Stomach (tissue), 9 donors: ENCODE results near the gene PTPN22. TPM values are rescaled to one million over a fixed set of nuclear protein-coding genes. Genes with fewer than 3 reads are reported as not detected.

Experiments used
- DNase-seq, 2 donors: peaks; one replicate each; pipeline versions ENCODE4 v3.0.0 to v3.0.0-alpha.2; 2013 to 2019
- H3K27ac ChIP-seq, 5 donors: fragments of 200-600 bp in 4 of 5; sonication (generic) in 4 of 5; one replicate each; pipeline ENCODE4 v1.5.1; 2013 to 2019; ENCODE audit warnings: mild to moderate bottlenecking in 1 of 5, moderate library complexity in 1 of 5
- H3K27me3 ChIP-seq, 3 donors: fragments of 200-600 bp; sonication (generic); one replicate each; pipeline ENCODE4 v1.5.1; 2017 to 2019; ENCODE audit warnings: mixed run types in 1 of 3
- H3K36me3 ChIP-seq, 4 donors: fragments of 200-600 bp; sonication (generic); 1 replicate in 3 of 4; 2 replicates in 1 of 4; pipeline ENCODE4 v1.5.1; 2016 to 2019
- H3K4me1 ChIP-seq, 4 donors: fragments of 200-600 bp; sonication (generic); one replicate each; pipeline ENCODE4 v1.5.1; 2016 to 2019
- H3K4me3 ChIP-seq, 4 donors: fragments of 200-600 bp; sonication (generic) in 3 of 4; one replicate each; pipeline ENCODE4 v1.5.1; 2016 to 2019; ENCODE audit warnings: mild to moderate bottlenecking in 1 of 4
- H3K9me3 ChIP-seq, 4 donors: fragments of 200-600 bp; sonication (generic); one replicate each; pipeline ENCODE4 v1.5.1; 2016 to 2019
- CTCF ChIP-seq, 7 experiments: fragments of 450-650 bp in 4 of 7; fragments of 200-600 bp in 3 of 7; sonication (generic) in 3 of 7; IDR thresholded peaks; one replicate each; pipeline ENCODE4 v1.5.1; 2016 to 2019; ENCODE audit warnings: antibody characterized with exemption in 7 of 7, control low read depth in 2 of 7, mild to moderate bottlenecking in 1 of 7
- EP300 ChIP-seq: sonication (generic); formaldehyde crosslinking; IDR thresholded peaks from one replicate; pipeline ENCODE4 v1.6.1; 2017; ENCODE audit warnings: antibody characterized with exemption
- POLR2A ChIP-seq, 4 donors: fragments of 450-650 bp; IDR thresholded peaks; one replicate each; pipeline ENCODE4 v1.6.1; 2016; ENCODE audit warnings: antibody characterized with exemption in 4 of 4, control low read depth in 2 of 4, mild to moderate bottlenecking in 1 of 4, moderate library complexity in 1 of 4
- POLR2AphosphoS5 ChIP-seq, 3 donors: sonication (generic); formaldehyde crosslinking; IDR thresholded peaks; one replicate each; pipeline ENCODE4 v1.6.1; 2016; ENCODE audit warnings: antibody characterized with exemption in 3 of 3
- WGBS, 5 donors: extraction: QIAGEN DNeasy Blood & Tissue Kit in 3 of 5; methylation state at CpG; one replicate each; pipeline versions ENCODE4 v1.1.5 to v1.1.7; 2013 to 2018; 5-methylcytosine and 5-hydroxymethylcytosine counted together
- intact Hi-C: fragments of 100-400 bp; cut with DNase I; formaldehyde crosslinking; loops from one replicate; pipeline ENCODE4 v1.15.1; 2023; ENCODE audit warnings: low total_unique reads
- polyA plus RNA-seq, 3 donors: library from polyadenylated mRNA; stranded (reverse); fragments of 200-250 nt; gene quantifications; one replicate each; pipeline ENCODE4 v1.2.3, GENCODE V29; 2013
- total RNA-seq, 5 donors: library from RNA; depleted of rRNA; stranded (reverse); fragments of >200 nt; gene quantifications; one replicate each; pipeline versions ENCODE4 v1.1.0 to v1.2.3, GENCODE V29; 2014 to 2016
- donor health status: healthy with polysubstance abuse.
- donor health status: Bipolar disorder and iron deficiency.
- donor health status: healthy.

The PTPN22 gene
- total and polyA plus RNA-seq, 8 donors, result 0.93 to 8.5 (median 2.1) TPM; not detected in 1

GRCh38 chr1:113765306-113766230, 105.9 kb downstream of the PTPN22 start:
- peaks cover 8 to 48% (median 41%) of the 10 kb centered on the region in 4 donors for H3K36me3 ChIP-seq
- no peak overlapping the region for H3K4me3 ChIP-seq
- TF ChIP-seq POLR2AphosphoS5 (IDR thresholded peaks at IDR 0.05) (no peak), POLR2A (IDR thresholded peaks at IDR 0.05) (no peak), EP300 (no peak), CTCF (IDR thresholded peaks at IDR 0.05) (no peak)
- DNase-seq, result no peak
- peaks cover 0 to 15% (median 4%) of the 10 kb centered on the region in 4 donors for H3K4me1 ChIP-seq
- no peaks in the 10 kb centered on the region for H3K27me3 ChIP-seq
- H3K9me3 ChIP-seq, result no peaks in the 10 kb centered on the region
- intact Hi-C loops, result no loop called here
- 78 to 94% (median 87%) methylated on average over 2 of the region's 2 CpGs for WGBS, 5 donors
- H3K27ac ChIP-seq, result no peak overlapping the region

Other genes with a start within 250 kb of the PTPN22 start
- 10 to 100 TPM in 4 of 5 donors, 1 to 10 TPM in 1; 7.0 to 48.2 (median 38.2) TPM for gene PHTF1, start 112.2 kb downstream of the PTPN22 start, total RNA-seq
- 1 to 10 TPM; 3.9 to 8.2 (median 8.2) TPM for gene PHTF1, start 112.2 kb downstream of the PTPN22 start, polyA plus RNA-seq
- gene RSBN1, start 59.2 kb downstream of the PTPN22 start, total RNA-seq, result 10 to 100 TPM; 10.7 to 58.9 (median 27.5) TPM
- 1 to 10 TPM; 2.8 to 4.1 (median 3.5) TPM for gene RSBN1, start 59.2 kb downstream of the PTPN22 start, polyA plus RNA-seq
- 100 to 1,000 TPM in 1 of 5 donors, 10 to 100 TPM in 4; 33.3 to 425 (median 46.0) TPM for gene BCL2L15, start 15.9 kb upstream of the PTPN22 start, total RNA-seq
- gene BCL2L15, start 15.9 kb upstream of the PTPN22 start, polyA plus RNA-seq, result 10 to 100 TPM; 11.3 to 34.1 (median 22.1) TPM
- 10 to 100 TPM in 3 of 5 donors, 1 to 10 TPM in 2; 4.0 to 34.0 (median 11.7) TPM for gene AP4B1, start 33.1 kb upstream of the PTPN22 start, total RNA-seq
- 10 to 100 TPM in 2 of 3 donors, 1 to 10 TPM in 1; 8.8 to 21.5 (median 11.8) TPM for gene AP4B1, start 33.1 kb upstream of the PTPN22 start, polyA plus RNA-seq
- gene DCLRE1B, start 33.6 kb upstream of the PTPN22 start, total RNA-seq, result 1 to 10 TPM in 2 of 5 donors, under 1 TPM in 1, not detected in 2; 0.45 to 3.9 (median 3.0) TPM
- 1 to 10 TPM; 1.2 to 2.2 (median 1.6) TPM for gene DCLRE1B, start 33.6 kb upstream of the PTPN22 start, polyA plus RNA-seq
- 10 to 100 TPM; 22.0 to 70.3 (median 42.0) TPM for gene HIPK1, start 57.6 kb upstream of the PTPN22 start, total RNA-seq
- gene HIPK1, start 57.6 kb upstream of the PTPN22 start, polyA plus RNA-seq, result 10 to 100 TPM in 2 of 3 donors, 1 to 10 TPM in 1; 8.7 to 22.6 (median 12.8) TPM
- 10 to 100 TPM in 4 of 5 donors, 1 to 10 TPM in 1; 2.9 to 84.3 (median 32.7) TPM for gene OLFML3, start 107.8 kb upstream of the PTPN22 start, total RNA-seq
- 10 to 100 TPM; 16.6 to 23.1 (median 19.9) TPM for gene OLFML3, start 107.8 kb upstream of the PTPN22 start, polyA plus RNA-seq